NK-92 (cell line): ENCODE measurements around the gene PRDM5.

Experiments used
- DNase-seq: peaks from one replicate; lab custom pipeline; 2025; ENCODE audit not compliant: unreplicated experiment; lab: John Stamatoyannopoulos, UW

The PRDM5 gene

DNA sequence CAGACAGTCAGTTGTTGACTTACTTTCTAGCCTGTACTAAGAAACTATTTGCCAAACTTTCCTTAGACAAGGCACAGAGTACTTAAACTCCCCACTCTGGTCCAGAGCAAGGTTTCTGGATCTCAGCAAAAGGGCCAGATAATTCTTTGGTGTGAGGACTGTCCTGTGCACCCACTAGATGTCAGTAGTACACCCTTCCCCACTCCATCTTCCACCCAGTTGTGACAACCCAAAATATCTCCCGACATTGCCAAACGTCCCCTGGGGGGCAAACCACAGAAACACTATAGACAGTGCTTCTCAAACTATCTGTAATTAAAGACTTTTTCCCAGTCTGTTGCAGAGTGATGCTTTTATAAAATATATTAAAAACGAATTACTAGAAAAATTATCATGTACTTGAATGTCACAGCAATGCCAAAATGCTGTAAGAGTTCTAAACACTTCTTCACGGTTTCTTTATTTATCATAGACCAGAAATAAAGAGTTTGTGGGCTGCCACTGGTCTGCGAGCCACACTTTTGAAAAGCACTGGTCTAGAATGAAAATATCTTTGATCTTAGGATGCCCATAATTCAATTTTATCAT is 203.5 kb downstream of the PRDM5 start:
- no peak for DNase-seq

GRCh38 chr4:120716346-120716745 is 206.2 kb downstream of the PRDM5 start:
- DNase-seq = no peak

DNA sequence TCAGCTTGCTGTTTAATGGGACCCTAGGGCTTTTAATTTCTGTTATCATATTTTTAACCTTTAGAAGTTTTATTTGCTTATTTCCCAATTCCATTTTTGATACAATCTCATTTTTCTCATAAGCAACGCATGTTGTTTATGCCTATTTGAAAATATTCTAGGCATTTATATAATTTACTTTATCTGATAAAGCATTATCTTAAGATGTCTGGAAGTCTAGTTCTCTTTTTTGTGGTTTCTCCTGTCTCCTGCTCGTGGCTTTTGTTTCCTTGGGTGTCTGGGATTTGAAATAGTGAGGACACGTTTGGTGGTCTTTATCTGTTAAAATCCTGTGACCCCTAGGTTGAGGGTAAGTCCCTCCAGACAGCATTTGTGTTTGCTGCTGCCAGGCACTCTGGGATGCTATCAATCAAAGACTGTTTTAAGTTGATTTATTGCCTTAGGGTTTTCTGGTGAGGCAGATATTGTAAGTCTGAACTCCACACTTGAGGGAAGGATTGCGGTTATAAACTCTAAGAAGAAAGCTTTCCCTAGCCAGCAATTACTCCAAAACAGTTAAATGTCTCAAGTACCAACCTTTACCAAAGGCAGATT is 208.0 kb downstream of the PRDM5 start:
- no peak for DNase-seq

DNA sequence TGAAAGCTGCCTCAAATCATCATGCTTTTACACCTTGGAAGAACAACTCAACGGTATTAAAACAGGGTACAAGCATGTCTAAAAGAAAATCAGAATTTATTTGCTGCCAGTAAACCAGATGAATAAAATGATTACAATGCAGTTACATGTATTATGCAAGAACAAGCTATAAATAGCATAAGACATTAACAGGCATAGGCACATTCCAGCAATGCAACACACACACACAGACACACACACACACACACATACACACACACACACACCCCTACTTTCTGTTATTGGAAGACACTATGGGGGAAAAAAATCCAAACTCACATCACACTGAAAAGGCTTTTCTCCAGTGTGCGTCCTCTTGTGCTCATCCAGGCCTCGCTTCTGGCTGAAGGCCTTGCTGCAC is 212.5 kb downstream of the PRDM5 start:
- DNase-seq = no peak

GRCh38 chr4:120704538-120704937 is 218.0 kb downstream of the PRDM5 start:
- no peak for DNase-seq

- DNase-seq = no peak
These were observed 218.6 kb downstream of the PRDM5 start for GRCh38 chr4:120703908-120704307.

DNA sequence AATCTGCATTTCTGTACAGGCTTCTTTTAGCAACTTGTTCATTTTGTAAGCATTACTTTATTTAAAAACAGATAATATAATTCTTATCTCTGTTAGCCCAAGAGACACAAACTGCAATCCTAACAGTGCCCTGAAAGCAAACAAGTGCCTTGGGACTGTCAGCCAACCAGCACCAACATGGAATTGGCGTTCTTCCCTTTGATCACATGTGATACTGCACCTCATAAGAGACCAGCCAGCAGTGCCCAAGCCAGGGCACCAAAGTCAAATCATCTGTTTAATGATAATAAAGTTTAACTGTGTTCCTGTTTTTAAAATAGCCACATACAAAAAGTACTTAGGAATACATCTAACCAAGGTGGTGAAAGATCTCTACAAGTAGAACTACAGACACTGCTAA is 223.2 kb downstream of the PRDM5 start:
- DNase-seq = no peak

- no peak for DNase-seq
These were observed 227.6 kb downstream of the PRDM5 start for GRCh38 chr4:120694973-120695372.

- no peak for DNase-seq
These were observed 228.7 kb downstream of the PRDM5 start for GRCh38 chr4:120693816-120694215.

DNA sequence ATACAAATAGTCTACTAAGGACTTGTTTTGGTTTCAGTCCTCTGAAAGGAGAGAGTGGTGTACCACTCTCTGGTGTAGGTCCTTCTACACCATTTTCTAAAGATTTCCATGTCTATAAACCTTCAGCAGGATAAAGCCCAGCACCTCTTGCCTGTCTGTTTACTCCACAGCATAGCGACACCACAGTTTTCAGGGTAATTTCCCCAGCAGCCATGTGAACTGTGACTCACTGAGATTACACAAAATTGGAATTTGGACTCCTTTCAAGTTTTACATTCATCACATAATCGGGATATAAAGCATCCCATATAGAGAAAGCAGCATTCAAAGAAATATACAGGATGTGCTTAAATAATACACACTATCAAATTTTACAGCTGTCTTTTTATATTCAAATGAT is 229.6 kb downstream of the PRDM5 start:
- no peak for DNase-seq

- no peak for DNase-seq
These were observed 231.0 kb downstream of the PRDM5 start for GRCh38 chr4:120691536-120691935.

GRCh38 chr4:120691106-120691505 is 231.4 kb downstream of the PRDM5 start:
- DNase-seq = no peak

DNA sequence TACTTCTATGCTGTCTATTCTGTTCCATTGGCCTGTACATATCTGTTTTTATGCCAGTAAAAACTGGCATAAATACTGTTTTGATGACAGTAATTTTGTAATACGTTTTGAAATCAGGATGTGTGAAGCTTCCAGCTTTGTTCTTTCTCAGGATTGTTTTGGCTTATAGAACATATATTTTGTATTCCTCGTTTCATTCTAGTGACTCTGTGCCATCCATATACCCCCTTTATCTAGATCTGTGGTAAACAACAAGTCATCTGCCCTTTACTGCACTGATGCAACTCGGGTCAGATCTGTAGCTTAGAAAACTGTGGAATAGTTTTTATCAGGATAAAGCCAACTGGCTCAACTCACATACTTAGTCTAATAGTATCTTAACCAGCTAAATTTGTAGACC is 233.7 kb downstream of the PRDM5 start:
- DNase-seq = no peak

GRCh38 chr4:120685756-120686278 is 236.7 kb downstream of the PRDM5 start:
- no peak for DNase-seq

GRCh38 chr4:120683897-120684540 is 238.5 kb downstream of the PRDM5 start:
- no peak for DNase-seq

GRCh38 chr4:120682981-120683380 is 239.5 kb downstream of the PRDM5 start:
- no peak for DNase-seq

GRCh38 chr4:120680647-120681228 is 241.8 kb downstream of the PRDM5 start:
- DNase-seq = no peak

- DNase-seq = no peak
These were observed 248.8 kb downstream of the PRDM5 start for GRCh38 chr4:120673696-120674095.

DNA sequence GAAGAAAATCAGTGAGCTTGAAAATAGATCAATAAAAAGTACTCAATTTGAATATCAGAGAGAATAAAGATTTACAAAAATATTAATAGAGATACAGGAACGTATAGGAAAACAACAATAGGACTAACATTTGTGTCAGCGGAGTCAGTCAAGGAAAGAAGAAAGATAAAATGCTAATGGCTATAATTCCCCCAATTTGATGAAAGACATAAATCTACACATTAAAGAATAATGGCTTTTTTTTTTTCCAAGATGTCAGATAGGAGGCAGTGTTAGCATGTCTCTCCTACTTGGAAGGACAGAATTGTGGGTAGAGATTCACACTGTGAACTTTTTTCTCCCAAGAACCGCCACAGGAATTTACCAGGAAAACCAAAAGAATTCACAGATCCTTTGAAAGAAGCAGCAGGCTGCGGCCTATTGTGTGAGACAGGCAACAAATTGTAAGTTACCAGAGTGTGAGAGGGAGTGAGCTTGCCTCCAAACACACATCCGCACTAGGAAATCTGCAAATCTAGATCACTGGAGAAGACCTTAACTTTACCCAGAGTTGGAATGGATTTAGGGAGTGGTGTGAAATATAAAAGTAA is 249.9 kb downstream of the PRDM5 start:
- DNase-seq = no peak

- no peak for DNase-seq
These were observed 250.4 kb downstream of the PRDM5 start for GRCh38 chr4:120672076-120672475.

DNA sequence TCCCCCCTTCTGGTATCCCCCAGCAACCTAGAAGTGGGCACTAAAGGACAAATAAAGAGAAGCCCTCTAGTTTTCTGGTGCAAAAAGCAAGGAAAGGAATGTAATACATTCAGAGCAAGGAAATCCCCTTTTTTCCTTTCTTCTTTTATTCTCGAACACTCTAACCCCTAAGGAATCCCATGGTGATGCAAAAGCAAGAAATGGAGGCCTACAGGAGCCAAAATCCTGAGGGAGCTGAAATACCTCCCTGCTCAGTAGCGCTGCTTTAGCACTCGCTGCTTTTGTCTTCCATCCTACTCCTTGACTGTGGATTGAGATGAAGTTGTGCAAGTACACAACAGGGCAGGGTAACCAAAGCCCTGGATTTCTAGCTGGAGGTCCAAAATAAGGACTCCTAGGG is 251.0 kb downstream of the PRDM5 start:
- no peak for DNase-seq

DNA sequence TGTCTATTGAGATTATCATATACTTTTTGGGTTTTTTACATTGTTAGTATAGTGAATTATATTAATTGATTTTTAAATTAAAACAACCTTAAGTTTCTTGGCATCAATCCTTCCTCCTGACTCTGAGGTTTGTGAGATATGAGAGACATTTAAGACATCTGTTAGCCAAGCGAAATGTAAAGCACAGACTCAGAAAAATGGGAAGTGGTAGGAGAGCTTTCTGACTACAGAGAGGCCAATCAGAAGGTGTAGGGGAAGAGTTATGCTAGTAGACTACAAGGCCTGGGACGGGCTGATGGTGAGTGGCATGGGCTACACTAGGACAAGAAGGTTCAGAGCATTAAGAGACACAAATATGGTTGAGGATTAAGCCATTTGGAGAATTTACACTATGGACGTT is 255.4 kb downstream of the PRDM5 start:
- no peak for DNase-seq
